HepG2 (cell line): ENCODE results near the gene KIF9. TPM values are rescaled to one million over a fixed set of nuclear protein-coding genes. Genes with fewer than 3 reads are reported as not detected.

ENCODE experiments used
- polyA plus RNA-seq, 8 experiments: library from polyadenylated mRNA; depleted of rRNA in 3 of 8; stranded (reverse) in 7 of 8; unstranded in 1 of 8; fragments of >200 nt; fragmentation: Illumina TruSeq in 4 of 8; extraction: Trizol in 4 of 8; gene quantifications; 2 replicates each; pipeline versions ENCODE4 v1.2.1 to v1.2.3, GENCODE V29; 2011 to 2016; ENCODE audit warnings: low read depth in 4 of 8, missing spikeins in 1 of 8, mixed read lengths in 1 of 8; ENCODE audit not compliant: insufficient read depth in 1 of 8
- small RNA-seq, 3 experiments: library from RNA; depleted of rRNA; stranded (forward); fragments of <200 nt; gene quantifications; one replicate each; pipeline ENCODE3, GENCODE V24; 2012; ENCODE audit warnings: low read depth in 2 of 3, low replicate concordance in 1 of 3; ENCODE audit not compliant: insufficient read length in 3 of 3, insufficient read depth in 2 of 3
- total RNA-seq, 5 experiments: library from RNA; depleted of rRNA; stranded (reverse); fragments of >200 nt; fragmentation: Illumina TruSeq; extraction: Trizol; gene quantifications; 2 replicates each; pipeline ENCODE4 v1.2.3, GENCODE V29; 2016; ENCODE audit warnings: low read depth in 1 of 5

Gene KIF9
- total and polyA plus RNA-seq, 2 of the 13 experiments (the other 11 are each of a cell fraction or from before 2014, with no cell fraction given), result 5.1 to 16.9 TPM

Small RNA genes within 50 kb of the gene (small RNA-seq; reads per million reads assigned to genes)
- gene SNORD13P3, result 2.9 to 15.8 (median 5.2) reads per million in 3 experiments

Other genes with a start within 250 kb of the KIF9 start
- gene SETD2, start 118.7 kb downstream of the KIF9 start, total RNA-seq (2016; rRNA removed; fragmentation: Illumina TruSeq; extraction: Trizol), result 24.2 and 39.5 TPM in 2 replicates
- 14.2 and 15.0 TPM in 2 replicates for gene SETD2, start 118.7 kb downstream of the KIF9 start, polyA plus RNA-seq (2011; rRNA removed)
- 18.8 and 26.1 TPM in 2 replicates for gene KLHL18, start 145 bp upstream of the KIF9 start, total RNA-seq (2016; rRNA removed; fragmentation: Illumina TruSeq; extraction: Trizol)
- gene KLHL18, start 145 bp upstream of the KIF9 start, polyA plus RNA-seq (2011; rRNA removed), result 14.0 and 17.5 TPM in 2 replicates
- 3.7 and 13.2 TPM in 2 replicates for gene PTPN23, start 98.2 kb upstream of the KIF9 start, total RNA-seq (2016; rRNA removed; fragmentation: Illumina TruSeq; extraction: Trizol)
- 2.3 and 3.2 TPM in 2 replicates for gene PTPN23, start 98.2 kb upstream of the KIF9 start, polyA plus RNA-seq (2011; rRNA removed)
- gene SCAP, start 193.1 kb upstream of the KIF9 start, total RNA-seq (2016; rRNA removed; fragmentation: Illumina TruSeq; extraction: Trizol), result 24.0 and 53.3 TPM in 2 replicates
- 40.4 and 58.7 TPM in 2 replicates for gene SCAP, start 193.1 kb upstream of the KIF9 start, polyA plus RNA-seq (2011; rRNA removed)
- 38.6 and 45.0 TPM in 2 replicates for gene ELP6, start 230.9 kb upstream of the KIF9 start, total RNA-seq (2016; rRNA removed; fragmentation: Illumina TruSeq; extraction: Trizol)
- gene ELP6, start 230.9 kb upstream of the KIF9 start, polyA plus RNA-seq (2011; rRNA removed), result 43.6 and 49.3 TPM in 2 replicates